Thoracic aorta (tissue), 2 donors: Measurements from ENCODE around the gene BARX1. TPM values are rescaled to one million over a fixed set of nuclear protein-coding genes. Genes with fewer than 3 reads are reported as not detected.

Source experiments
- ATAC-seq: fragments of 150-250 bp; one replicate; pipeline ENCODE4 v1.8.0; 2017; ENCODE audit warnings: low read depth; ENCODE audit not compliant: insufficient number of reproducible peaks, low FRiP score
- DNase-seq: peaks from one replicate; pipeline ENCODE4 v3.0.0-alpha.2; 2020; ENCODE audit warnings: low spot score
- H3K27ac ChIP-seq, 2 donors: fragments of 200-600 bp; sonication (generic); 1 replicate in 1 of 2; 2 replicates in 1 of 2; pipeline ENCODE4 v1.5.1; 2016; ENCODE audit warnings: mild to moderate bottlenecking in 2 of 2, moderate library complexity in 2 of 2
- H3K27me3 ChIP-seq: fragments of 200-600 bp; sonication (generic); replicated peaks from 2 replicates; pipeline ENCODE4 v1.6.0; 2016; ENCODE audit warnings: mild to moderate bottlenecking; ENCODE audit not compliant: insufficient read depth
- H3K36me3 ChIP-seq: fragments of 200-600 bp; sonication (generic); one replicate; pipeline ENCODE4 v1.5.1; 2016
- H3K4me1 ChIP-seq, 2 donors: fragments of 200-600 bp; sonication (generic); 1 replicate in 1 of 2; 2 replicates in 1 of 2; pipeline versions ENCODE4 v1.5.1 to v1.6.0; 2016; ENCODE audit warnings: low read depth in 2 of 2, mild to moderate bottlenecking in 1 of 2; ENCODE audit not compliant: control insufficient read depth in 1 of 2
- H3K4me3 ChIP-seq: fragments of 200-600 bp; sonication (generic); 2 replicates; pipeline ENCODE4 v1.5.1; 2016; ENCODE audit warnings: mild to moderate bottlenecking
- H3K9me3 ChIP-seq: fragments of 200-600 bp; sonication (generic); 2 replicates; pipeline ENCODE4 v1.5.1; 2016
- total RNA-seq, 2 donors: library from RNA; depleted of rRNA; stranded (reverse); fragments of >200 nt; gene quantifications; one replicate each; pipeline versions ENCODE4 v1.1.0 to v1.2.3, GENCODE V29; 2016
- TF ChIP-seq, protein P1 (sequence below): fragments of 200-600 bp; sonication (generic); IDR thresholded peaks from one replicate; pipeline ENCODE4 v1.5.1; 2019; ENCODE audit warnings: antibody characterized with exemption

The BARX1 gene
- total RNA-seq, 2 donors from 2014 or later, result not detected

DNA sequence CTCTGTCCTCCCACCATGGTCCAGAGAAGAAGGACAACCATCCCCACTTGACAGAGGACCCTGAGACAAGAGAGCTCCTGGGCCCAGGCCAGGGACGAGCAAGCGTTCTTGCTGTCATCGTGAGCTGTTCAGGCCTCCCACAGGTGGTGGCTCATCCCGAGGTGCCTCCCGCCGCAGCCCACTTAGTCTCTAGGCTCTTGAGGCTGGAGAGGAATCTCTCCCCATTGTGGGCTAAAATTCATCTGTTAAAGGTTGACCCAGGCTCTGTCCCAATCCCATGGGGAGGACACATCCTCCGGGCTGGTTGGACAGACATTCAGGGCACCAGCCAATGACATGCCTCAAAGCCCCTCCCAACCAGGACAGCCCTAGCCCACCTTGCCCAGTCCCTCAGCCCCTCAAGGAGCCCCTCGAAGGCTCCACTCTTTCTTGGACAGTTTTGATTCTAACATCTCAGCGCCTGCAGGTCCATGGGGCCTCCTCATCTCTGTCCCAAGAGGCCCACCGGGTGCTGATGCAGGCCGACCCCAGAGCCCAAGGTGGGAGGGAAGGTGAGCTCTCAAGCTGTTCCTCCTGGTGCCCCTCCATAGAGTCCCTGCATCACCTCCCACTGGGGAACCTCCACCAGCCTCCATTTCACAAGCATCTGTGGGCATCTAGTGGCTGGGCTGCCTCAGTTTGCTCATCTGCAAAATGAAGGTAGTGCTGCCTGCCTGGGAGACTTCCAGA is 52.9 kb downstream of the BARX1 start:
- no peaks in the 10 kb centered on the region for H3K9me3 ChIP-seq
- H3K36me3 ChIP-seq, result no peaks in the 10 kb centered on the region
- TF ChIP-seq, protein P1, sequence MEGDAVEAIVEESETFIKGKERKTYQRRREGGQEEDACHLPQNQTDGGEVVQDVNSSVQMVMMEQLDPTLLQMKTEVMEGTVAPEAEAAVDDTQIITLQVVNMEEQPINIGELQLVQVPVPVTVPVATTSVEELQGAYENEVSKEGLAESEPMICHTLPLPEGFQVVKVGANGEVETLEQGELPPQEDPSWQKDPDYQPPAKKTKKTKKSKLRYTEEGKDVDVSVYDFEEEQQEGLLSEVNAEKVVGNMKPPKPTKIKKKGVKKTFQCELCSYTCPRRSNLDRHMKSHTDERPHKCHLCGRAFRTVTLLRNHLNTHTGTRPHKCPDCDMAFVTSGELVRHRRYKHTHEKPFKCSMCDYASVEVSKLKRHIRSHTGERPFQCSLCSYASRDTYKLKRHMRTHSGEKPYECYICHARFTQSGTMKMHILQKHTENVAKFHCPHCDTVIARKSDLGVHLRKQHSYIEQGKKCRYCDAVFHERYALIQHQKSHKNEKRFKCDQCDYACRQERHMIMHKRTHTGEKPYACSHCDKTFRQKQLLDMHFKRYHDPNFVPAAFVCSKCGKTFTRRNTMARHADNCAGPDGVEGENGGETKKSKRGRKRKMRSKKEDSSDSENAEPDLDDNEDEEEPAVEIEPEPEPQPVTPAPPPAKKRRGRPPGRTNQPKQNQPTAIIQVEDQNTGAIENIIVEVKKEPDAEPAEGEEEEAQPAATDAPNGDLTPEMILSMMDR, result no peak
- DNase-seq (no peak), ATAC-seq (no peak)
- H3K4me1 ChIP-seq, result no peaks in the 10 kb centered on the region
- H3K4me3 ChIP-seq, result no peak overlapping the region
- H3K27ac ChIP-seq, result no peak overlapping the region
- H3K27me3 ChIP-seq, result no peaks in the 10 kb centered on the region

Other genes with a start within 250 kb of the BARX1 start
- gene PTPDC1, start 129.1 kb upstream of the BARX1 start, total RNA-seq, result 10 to 100 TPM; 24.8 to 25.7 TPM